Fibroblast of peridontal ligament (primary cell): Measurements from ENCODE around the gene COL6A1.
"Not testable (repeated sequence)": the region's sequence is repeated elsewhere in the genome, so short reads cannot be mapped to it uniquely, and the experiment has no call there.

ENCODE experiments used
- DNase-seq: peaks from one replicate; pipeline ENCODE4 v3.0.0-alpha.2; 2010; ENCODE audit errors: extremely low read depth

COL6A1 gene

DNA sequence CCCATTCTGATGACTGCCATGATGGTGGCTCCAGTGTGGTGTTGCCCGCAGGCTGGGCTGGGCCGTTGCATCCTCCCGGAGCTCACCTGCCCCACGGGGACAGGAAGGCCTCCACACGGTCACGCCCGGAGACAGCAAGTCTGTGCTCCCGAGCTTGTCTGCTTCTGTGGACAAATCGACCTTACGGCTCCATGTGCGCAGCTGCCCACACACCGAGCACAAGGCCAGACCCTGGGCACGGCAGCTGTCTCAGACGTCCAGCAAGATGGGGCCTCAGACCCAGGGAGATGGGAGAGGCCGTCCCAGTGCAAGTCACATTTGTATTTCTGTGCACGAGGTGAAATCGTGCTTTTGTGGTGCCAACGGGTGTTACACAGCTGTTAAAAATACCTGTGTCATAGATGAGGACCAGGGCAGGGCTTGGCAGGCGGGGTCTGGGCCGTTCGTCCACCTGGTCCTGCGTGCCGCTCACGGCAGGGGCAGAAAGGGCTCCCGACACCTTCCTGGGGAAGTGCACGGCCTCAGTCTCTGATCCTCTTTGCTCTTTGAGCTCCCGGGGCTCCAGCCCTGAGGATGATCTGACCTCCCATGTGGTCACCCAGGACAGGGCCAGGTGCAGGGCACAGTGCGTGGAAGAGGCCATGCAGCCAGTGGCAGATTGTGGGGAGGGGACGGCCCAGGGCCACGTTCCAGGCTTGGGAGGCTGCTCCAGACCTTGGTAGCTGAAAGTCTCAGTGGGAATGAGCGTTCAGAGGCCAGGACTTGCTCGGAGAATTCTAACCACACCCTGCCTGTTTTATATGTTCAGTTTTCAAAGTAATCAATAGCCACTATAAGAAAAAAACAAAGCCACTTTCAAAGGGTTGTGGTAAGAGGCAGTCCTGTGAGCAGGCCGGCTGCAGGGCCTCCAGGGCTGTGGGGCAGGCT lies 13.5 kb downstream of the COL6A1 start:
- DNase-seq: no peak

DNA sequence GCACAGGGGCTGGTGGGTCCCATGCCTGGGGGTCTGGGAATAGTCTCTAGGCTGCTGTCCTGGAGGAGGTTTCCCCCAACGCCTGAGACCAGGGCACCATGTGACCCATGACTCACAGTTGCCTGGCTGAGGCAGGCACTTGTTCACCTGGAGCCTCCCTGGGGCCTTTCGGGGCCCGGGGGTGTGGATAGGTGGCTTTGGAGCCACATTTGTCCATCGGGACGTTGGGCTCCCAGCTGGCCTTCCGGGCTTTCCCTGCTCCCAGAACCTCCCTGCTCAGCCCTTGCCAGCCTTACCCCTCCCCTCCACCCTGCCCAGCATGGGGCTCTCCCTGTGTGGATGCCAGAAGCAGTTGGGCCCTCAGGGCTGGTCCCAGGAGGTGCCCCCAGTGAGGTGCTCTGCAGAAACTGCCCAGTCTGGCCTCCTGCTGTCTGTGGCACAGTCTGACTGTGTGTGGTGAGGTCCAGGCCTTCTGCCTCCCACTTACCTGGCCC lies 14.2 kb downstream of the COL6A1 start:
- DNase-seq: no peak

DNA sequence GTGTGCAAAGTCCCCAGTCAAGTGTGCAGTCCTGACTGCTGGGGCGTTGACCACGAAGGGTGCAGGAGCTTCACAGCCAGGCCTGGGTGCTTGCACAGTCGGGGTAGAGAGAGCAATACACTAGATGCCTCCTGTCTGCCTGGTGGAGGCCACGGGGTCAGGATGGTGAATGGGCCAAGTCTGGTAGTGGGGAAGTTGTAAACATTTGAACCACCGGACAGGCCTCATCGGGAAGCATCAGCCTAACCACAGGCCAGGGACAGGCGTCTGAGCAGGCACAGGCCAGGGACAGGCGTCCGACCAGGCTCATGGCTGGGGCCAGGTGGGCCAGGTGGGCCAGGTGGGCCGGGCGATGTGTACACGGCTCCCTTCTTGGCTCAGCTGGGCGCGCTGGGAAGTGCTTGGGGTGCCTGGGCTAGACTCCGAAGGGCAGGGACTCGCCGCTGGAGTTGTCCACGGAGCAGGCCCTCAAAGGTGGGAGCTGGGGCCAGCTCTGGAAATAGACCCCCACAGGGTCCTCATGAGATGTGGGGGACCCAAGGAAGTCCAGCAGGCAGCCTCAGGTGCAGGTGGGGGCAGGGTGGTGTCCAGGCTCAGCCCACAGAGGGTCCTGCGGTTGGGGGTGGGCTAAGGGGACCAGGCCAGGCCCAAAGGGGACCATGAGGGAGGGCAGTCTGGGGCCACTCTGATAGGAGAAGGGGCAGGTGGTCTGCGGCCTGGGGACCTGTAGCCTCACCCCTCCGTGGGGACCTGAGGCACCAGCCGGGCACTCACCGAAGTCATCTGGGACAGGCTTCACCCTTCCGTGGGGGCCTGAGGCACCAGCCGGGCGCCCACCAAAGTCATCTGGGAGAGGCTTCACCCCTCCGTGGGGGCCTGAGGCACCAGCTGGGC lies 15.0 kb downstream of the COL6A1 start:
- DNase-seq: no peak

DNA sequence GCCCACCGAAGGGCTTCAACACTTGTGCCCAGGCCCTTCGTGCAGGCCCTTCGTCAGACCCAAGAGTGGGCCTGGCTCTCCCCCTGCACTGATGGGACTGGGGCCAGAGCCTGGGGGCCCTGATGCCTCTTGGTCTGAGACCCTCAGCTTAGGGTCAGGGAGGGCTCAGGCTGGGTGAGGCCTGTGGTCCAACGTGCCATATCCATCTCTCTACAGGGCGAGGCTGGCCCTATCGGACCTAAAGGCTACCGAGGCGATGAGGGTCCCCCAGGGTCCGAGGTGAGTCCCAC lies 15.6 kb downstream of the COL6A1 start:
- no peak for DNase-seq

DNA sequence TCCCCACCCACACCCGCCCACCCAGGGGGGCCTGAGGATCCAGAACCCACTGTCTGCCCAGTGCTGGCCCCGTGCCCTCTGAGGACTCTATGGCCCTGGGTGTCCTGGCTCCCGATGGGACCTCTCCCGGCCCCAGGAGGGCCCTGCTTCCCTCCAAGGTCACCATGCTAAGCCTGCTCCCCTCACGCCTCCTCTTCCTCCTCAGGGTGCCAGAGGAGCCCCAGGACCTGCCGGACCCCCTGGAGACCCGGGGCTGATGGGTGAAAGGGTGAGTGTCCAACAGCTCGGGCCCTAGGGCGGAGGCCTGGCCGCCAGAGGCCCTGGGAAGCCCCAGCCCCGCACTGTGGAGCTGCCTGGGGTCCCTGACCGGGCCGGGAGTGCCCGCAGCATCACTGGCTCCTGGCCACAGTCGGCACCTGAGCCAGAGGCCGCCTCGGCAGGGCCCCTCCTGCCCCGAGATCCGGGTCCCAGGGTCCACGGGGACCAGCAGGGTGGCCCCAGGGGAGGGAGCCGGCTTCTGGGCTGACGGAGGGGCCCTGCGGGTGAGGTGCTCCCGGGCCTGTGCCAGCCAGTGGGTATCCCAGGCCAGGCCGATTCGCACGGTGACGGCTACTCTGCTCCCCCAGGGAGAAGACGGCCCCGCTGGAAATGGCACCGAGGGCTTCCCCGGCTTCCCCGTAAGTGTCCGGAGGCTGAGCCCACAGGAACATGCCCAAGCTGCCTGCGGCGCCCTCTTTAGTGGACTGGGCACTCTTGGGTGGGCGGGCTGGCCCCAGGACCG lies 16.1 kb downstream of the COL6A1 start:
- DNase-seq: no peak

DNA sequence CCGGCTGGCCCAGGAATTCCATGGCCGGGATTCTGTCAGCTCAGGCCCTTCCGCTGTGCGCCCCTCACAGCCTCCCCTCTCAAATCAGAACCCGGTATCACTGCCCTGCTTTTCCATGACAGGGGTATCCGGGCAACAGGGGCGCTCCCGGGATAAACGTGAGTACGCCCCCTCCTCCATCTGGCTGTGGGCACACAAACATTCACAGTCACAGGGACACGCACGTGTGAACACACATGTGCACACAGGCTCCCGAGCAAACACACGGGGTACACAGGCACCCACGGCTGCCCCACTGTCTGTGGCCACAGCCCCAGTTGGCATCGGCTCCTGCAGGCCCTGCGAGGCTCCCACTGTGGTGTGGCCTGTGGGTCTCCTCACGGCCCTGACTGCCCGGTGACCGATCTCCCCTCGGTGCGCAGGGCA lies 16.7 kb downstream of the COL6A1 start:
- DNase-seq: no peak

DNA sequence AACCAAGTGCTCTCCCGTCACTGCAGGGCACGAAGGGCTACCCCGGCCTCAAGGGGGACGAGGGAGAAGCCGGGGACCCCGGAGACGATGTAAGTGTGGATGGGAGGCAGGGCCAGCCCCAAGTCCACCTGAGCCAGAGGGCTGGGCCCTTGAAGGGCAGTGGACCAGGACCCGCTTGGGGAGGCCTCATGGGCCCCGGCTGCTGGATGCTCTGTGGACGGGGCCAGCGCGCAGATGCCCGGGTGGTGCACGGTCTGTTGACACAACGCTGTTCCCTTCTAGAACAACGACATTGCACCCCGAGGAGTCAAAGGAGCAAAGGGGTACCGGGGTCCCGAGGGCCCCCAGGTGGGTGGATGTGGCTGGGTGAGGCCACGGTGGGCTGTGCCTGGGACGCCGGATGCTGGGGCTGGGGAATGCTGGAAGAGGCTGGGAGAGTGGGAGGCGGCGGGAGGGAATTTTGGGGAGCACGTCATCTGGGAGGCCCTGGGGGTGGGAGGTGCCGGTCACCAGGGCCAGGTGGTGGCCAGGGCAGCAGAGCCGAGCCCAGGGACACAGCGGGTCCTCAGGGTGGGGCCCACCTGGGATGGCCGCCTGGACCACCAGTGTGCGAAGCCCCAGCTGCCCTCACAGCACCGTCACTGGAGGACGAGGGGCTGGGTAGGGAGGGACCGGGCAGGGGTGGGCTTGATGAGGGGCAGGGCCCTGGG lies 17.5 kb downstream of the COL6A1 start:
- DNase-seq: no peak

DNA sequence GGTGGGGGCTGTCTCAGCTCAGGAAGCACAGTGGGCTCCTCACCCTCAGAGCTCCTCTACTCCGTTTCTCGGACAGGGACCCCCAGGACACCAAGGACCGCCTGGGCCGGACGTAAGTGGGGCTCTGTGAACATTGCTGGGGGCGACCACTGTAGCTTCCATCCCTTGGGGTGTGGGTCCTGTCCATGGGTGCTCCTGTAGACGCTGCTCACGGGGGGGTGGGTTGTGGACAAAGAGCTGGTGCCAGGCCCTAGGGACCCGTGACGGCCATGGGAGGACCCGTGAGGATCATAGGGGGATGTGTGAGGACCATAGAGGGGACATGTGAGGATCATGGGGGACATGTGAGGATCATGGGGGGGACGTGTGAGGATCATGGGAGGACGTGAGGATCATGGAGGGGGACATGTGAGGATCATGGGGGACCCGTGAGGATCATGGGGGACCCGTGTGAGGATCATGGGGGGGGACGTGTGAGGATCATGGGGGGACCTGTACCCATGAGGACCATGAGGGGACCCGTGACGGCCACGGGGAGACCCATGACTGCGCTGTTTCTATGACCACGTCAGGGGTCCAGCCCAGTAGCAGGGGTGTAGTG lies 18.1 kb downstream of the COL6A1 start:
- DNase-seq: no peak

DNA sequence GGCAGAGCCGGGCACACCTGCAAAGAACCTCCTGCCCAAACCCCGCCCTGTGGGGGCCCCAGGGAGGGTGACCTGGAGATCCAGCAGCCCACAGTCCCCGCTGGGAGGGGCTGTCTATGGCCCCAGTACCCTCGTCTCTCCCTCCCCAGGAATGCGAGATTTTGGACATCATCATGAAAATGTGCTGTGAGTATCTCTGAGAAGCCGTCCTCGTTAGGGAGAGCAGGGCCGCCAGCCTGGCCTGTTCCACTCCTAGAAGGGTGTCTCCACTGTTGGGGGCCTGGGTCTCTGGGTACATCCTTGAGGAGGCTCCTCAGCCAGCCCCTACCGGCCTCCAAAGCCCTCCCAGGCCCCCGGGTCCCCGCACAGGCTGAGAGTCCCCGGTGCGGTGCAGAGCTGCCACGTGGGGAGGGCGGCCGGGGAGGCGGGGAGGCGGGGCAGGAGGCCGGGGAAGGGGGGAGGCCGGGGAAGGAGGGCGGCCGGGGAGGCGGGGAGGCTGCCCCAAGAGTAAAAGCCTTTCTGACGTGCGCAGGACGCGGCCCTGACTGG lies 18.7 kb downstream of the COL6A1 start:
- DNase-seq: no peak

DNA sequence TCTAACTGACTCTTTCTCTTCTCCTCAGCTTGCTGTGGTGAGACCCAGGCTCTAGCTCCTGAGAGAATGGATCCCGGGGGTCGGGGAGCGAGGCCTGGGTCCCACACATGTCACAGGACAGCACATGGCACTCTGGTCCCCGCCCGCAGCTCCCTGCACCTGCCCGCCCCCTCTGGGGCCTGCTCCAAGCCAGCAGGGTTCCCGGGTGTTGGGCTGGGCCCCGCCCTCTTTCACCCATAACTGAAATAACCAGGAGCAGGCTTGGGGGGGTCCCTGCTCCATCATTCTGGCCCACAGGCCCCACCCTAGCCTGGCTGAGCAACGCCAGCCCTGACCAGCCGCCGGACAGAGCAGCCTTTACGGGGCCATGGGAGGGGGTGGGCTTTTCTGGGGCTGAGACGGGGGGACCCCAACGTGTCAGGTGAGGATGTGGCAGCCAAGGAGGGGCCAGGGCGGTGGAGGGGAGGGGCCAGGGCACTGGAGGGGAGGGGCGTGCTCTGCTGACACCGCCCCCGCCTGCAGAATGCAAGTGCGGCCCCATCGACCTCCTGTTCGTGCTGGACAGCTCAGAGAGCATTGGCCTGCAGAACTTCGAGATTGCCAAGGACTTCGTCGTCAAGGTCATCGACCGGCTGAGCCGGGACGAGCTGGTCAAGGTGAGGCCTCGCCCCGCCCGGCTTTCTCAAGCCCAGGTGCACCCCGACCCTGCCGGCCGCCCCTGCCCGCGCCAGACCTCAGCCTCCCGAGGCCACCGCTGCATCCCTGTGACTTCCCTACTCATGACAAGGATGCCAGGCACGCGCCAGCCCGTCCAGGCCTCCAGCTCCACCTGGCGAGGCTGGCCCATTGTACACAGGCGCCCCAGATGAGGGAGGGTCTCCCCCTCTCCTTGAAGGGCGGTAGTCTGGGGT lies 19.4 kb downstream of the COL6A1 start:
- DNase-seq: no peak

DNA sequence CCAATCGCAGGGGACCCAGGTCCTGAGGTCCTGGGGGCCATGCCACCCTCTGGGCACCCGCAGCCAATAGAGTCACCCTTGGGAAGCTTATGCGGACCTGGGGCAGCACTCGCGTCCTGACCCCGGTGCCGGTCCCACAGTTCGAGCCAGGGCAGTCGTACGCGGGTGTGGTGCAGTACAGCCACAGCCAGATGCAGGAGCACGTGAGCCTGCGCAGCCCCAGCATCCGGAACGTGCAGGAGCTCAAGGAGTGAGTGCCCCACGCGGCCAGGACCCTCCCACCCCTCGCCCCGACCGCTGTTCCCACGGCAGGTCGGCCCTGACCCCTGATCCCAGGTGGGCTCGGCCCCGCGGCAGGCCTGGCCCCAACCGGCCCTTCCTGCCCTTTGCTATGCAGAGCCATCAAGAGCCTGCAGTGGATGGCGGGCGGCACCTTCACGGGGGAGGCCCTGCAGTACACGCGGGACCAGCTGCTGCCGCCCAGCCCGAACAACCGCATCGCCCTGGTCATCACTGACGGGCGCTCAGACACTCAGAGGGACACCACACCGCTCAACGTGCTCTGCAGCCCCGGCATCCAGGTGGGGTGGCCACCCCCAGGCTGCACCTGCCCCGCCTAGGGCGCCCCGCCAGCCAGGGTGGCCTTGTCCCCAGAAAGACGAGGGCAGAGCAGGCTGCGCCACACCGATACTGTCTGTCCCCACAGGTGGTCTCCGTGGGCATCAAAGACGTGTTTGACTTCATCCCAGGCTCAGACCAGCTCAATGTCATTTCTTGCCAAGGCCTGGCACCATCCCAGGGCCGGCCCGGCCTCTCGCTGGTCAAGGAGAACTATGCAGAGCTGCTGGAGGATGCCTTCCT lies 20.5 kb downstream of the COL6A1 start:
- DNase-seq: no peak

DNA sequence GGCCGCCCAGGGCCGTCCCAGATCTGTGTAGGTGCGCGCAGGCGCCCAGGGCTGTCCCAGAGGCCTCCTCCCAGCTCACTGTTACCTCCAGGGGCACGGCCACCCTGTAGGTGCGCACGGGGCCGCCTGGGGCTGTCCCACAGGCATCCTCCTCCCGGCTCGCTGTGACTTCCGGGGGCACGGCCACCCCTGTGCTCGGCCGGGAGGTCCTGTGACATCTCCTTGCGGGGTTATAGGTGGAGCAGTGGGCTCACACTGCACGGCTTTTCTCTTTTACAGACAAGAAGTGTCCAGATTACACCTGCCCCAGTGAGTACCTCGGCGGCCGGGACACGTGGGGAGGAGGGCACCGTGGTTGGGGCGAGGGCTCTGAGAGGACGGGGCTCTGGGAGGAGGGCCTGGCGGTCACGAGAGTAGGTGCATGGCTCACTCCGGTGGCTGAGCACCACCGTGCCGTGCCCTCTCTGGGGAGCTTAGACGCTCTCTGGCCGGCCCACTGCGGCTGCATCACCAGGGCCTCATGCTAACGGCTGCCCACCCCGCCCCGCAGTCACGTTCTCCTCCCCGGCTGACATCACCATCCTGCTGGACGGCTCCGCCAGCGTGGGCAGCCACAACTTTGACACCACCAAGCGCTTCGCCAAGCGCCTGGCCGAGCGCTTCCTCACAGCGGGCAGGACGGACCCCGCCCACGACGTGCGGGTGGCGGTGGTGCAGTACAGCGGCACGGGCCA lies 21.4 kb downstream of the COL6A1 start:
- no peak for DNase-seq

DNA sequence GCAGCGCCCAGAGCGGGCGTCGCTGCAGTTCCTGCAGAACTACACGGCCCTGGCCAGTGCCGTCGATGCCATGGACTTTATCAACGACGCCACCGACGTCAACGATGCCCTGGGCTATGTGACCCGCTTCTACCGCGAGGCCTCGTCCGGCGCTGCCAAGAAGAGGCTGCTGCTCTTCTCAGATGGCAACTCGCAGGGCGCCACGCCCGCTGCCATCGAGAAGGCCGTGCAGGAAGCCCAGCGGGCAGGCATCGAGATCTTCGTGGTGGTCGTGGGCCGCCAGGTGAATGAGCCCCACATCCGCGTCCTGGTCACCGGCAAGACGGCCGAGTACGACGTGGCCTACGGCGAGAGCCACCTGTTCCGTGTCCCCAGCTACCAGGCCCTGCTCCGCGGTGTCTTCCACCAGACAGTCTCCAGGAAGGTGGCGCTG lies 22.0 kb downstream of the COL6A1 start:
- DNase-seq: no peak

DNA sequence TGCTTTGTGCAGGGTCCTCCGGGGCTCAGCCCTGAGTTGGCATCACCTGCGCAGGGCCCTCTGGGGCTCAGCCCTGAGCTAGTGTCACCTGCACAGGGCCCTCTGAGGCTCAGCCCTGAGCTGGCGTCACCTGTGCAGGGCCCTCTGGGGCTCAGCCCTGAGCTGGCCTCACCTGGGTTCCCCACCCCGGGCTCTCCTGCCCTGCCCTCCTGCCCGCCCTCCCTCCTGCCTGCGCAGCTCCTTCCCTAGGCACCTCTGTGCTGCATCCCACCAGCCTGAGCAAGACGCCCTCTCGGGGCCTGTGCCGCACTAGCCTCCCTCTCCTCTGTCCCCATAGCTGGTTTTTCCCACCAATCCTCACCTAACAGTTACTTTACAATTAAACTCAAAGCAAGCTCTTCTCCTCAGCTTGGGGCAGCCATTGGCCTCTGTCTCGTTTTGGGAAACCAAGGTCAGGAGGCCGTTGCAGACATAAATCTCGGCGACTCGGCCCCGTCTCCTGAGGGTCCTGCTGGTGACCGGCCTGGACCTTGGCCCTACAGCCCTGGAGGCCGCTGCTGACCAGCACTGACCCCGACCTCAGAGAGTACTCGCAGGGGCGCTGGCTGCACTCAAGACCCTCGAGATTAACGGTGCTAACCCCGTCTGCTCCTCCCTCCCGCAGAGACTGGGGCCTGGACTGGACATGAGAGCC lies 22.7 kb downstream of the COL6A1 start:
- no peak for DNase-seq

DNA sequence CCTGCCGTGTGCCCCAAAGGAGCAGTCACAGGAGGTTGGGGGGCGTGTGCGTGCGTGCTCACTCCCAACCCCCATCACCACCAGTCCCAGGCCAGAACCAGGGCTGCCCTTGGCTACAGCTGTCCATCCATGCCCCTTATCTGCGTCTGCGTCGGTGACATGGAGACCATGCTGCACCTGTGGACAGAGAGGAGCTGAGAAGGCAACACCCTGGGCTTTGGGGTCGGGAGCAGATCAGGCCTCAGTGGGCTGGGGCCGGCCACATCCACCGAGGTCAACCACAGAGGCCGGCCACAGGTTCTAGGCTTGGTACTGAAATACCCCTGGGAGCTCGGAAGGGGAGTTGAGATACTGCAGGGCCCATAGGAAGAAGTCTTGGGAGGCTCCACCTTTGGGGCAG lies 23.5 kb downstream of the COL6A1 start:
- no peak for DNase-seq

DNA sequence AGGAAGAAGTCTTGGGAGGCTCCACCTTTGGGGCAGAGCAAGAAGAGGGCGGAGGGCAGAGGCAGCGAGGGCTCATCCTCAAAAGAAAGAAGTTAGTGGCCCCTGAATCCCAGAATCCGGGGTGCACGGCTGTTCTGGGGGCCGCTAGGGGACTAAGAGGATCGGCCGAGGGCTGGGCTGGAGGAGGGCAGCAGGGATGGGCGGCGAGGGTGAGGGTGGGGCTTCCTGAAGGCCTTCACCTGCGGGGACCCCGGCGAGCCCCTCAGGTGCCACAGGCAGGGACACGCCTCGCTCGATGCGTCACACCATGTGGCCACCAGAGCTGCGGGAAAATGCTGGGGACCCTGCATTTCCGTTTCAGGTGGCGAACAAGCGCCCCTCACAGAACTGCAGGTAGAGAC lies 23.9 kb downstream of the COL6A1 start:
- no peak for DNase-seq

DNA sequence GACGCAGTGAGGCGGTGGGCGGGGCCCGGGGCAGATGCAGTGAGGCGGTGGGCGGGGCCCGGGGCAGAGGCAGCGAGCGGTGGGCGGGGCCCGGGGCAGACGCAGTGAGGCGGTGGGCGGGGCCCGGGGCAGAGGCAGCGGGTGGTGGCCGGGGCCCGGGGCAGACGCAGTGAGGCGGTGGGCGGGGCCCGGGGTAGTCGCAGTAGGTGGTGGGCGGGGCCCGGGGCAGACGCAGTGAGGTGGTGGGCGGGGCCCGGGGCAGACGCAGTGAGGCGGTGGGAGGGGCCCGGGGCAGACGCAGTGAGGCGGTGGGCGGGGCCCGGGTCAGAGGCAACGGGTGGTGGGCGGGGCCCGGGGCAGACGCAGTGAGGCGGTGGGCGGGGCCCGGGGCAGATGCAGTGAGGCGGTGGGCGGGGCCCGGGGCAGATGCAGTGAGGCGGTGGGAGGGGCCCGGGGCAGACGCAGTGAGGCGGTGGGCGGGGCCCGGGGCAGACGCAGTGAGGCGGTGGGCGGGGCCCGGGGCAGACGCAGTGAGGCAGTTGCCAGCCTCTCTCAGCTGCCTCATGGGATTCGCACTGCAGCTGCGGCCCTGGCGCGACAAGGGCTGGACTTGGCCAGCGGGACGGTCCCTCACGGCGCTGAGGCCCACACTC lies 24.4 kb downstream of the COL6A1 start:
- DNase-seq: not testable (repeated sequence)
